Hippocampal formation (tissue), 2 donors: ENCODE results near the gene SLC45A3.

ENCODE experiments used
- DNase-seq, 2 donors: peaks; one replicate each; lab custom pipeline; 2025; lab: John Stamatoyannopoulos, UW

Gene SLC45A3

GRCh38 chr1:205701420-205701819 is 21.1 kb upstream of the SLC45A3 start:
- no peak for DNase-seq

GRCh38 chr1:205700865-205701401 is 20.6 kb upstream of the SLC45A3 start:
- peak in 1 of 2 donors; percentile 22 for DNase-seq

GRCh38 chr1:205699416-205699815 is 19.1 kb upstream of the SLC45A3 start:
- no peak for DNase-seq

- DNase-seq: no peak
These were observed 18.6 kb upstream of the SLC45A3 start for GRCh38 chr1:205698921-205699320.

- DNase-seq: no peak
These were observed 13.2 kb upstream of the SLC45A3 start for GRCh38 chr1:205693421-205693991.

GRCh38 chr1:205692423-205692822 is 12.1 kb upstream of the SLC45A3 start:
- no peak for DNase-seq

- no peak for DNase-seq
These were observed 9.9 kb upstream of the SLC45A3 start for GRCh38 chr1:205690122-205690756.

- no peak for DNase-seq
These were observed 9.2 kb upstream of the SLC45A3 start for GRCh38 chr1:205689479-205689878.

GRCh38 chr1:205688171-205689080 is 8.1 kb upstream of the SLC45A3 start:
- DNase-seq: no peak

GRCh38 chr1:205687242-205687641 is 6.9 kb upstream of the SLC45A3 start:
- DNase-seq: no peak

GRCh38 chr1:205681364-205681763 is 1.1 kb upstream of the SLC45A3 start:
- DNase-seq: no peak

- no peak for DNase-seq
These were observed 1.8 kb downstream of the SLC45A3 start for GRCh38 chr1:205678286-205679111.

- no peak for DNase-seq
These were observed 3.1 kb downstream of the SLC45A3 start for GRCh38 chr1:205677167-205677566.

- peak; percentile 85 to 88 for DNase-seq
These were observed 3.7 kb downstream of the SLC45A3 start for GRCh38 chr1:205676597-205676996.

- DNase-seq: no peak
These were observed 4.3 kb downstream of the SLC45A3 start for GRCh38 chr1:205676002-205676401.

- no peak for DNase-seq
These were observed 5.1 kb downstream of the SLC45A3 start for GRCh38 chr1:205675247-205675646.

GRCh38 chr1:205672970-205673369 is 7.3 kb downstream of the SLC45A3 start:
- DNase-seq: no peak

- DNase-seq: no peak
These were observed 7.9 kb downstream of the SLC45A3 start for GRCh38 chr1:205672395-205672889.

GRCh38 chr1:205670611-205671430 is 9.5 kb downstream of the SLC45A3 start:
- no peak for DNase-seq

- DNase-seq: no peak
These were observed 10.2 kb downstream of the SLC45A3 start for GRCh38 chr1:205670150-205670446.
